ENCODE results near the gene GRPEL2. TPM values are rescaled to one million over a fixed set of nuclear protein-coding genes. Genes with fewer than 3 reads are reported as not detected.

The GRPEL2 gene
- total and polyA plus RNA-seq, 2 experiments from 2014 or later: 20.2 to 62.2 TPM

DNA sequence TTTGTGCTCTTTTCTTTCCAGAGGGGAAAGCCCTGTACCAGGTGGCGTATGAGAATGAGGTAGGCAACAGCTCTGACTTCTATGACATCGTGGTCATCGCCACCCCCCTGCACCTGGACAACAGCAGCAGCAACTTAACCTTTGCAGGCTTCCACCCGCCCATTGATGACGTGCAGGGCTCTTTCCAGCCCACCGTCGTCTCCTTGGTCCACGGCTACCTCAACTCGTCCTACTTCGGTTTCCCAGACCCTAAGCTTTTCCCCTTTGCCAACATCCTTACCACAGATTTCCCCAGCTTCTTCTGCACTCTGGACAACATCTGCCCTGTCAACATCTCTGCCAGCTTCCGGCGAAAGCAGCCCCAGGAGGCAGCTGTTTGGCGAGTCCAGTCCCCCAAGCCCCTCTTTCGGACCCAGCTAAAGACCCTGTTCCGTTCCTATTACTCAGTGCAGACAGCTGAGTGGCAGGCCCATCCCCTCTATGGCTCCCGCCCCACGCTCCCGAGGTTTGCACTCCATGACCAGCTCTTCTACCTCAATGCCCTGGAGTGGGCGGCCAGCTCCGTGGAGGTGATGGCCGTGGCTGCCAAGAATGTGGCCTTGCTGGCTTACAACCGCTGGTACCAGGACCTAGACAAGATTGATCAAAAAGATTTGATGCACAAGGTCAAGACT lies 22.8 kb downstream of the GRPEL2 start (continued):
- TF ChIP-seq, protein P1, sequence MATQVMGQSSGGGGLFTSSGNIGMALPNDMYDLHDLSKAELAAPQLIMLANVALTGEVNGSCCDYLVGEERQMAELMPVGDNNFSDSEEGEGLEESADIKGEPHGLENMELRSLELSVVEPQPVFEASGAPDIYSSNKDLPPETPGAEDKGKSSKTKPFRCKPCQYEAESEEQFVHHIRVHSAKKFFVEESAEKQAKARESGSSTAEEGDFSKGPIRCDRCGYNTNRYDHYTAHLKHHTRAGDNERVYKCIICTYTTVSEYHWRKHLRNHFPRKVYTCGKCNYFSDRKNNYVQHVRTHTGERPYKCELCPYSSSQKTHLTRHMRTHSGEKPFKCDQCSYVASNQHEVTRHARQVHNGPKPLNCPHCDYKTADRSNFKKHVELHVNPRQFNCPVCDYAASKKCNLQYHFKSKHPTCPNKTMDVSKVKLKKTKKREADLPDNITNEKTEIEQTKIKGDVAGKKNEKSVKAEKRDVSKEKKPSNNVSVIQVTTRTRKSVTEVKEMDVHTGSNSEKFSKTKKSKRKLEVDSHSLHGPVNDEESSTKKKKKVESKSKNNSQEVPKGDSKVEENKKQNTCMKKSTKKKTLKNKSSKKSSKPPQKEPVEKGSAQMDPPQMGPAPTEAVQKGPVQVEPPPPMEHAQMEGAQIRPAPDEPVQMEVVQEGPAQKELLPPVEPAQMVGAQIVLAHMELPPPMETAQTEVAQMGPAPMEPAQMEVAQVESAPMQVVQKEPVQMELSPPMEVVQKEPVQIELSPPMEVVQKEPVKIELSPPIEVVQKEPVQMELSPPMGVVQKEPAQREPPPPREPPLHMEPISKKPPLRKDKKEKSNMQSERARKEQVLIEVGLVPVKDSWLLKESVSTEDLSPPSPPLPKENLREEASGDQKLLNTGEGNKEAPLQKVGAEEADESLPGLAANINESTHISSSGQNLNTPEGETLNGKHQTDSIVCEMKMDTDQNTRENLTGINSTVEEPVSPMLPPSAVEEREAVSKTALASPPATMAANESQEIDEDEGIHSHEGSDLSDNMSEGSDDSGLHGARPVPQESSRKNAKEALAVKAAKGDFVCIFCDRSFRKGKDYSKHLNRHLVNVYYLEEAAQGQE (IDR thresholded peaks at IDR 0.05; ENCODE audit: unreplicated experiment): no peak

DNA sequence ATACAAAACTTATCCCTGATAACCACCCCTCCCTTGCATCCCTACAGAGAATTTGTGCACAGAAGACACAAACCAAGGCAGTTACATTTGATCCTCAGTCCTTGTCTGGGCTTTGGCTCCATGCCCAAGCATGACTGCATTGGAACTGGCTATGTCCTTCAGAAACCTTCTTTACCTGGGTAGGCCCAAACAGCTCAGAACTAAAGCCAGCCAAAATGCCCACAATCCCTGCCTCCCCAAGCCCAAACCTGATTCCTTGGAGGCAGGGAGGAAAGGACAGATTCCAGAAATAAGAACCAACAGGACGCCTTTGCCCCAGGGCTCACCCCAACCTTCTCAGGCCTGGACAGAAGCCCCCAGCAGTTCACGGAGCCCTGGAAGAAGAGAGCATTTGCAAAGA lies 25.6 kb downstream of the GRPEL2 start:
- H3K4me3 Mint-ChIP-seq: no peak overlapping the region
- no peaks in the 10 kb centered on the region for H3K9me3 Mint-ChIP-seq
- H4K20me1 ChIP-seq (replicated peaks; ENCODE audit: insufficient read depth): no peaks in the 10 kb centered on the region; the same call in 1 of the 2 replicates
- H3K27ac Mint-ChIP-seq: no peak overlapping the region
- no peaks in the 10 kb centered on the region; the same call in 1 of the 2 replicates for H3K9me2 ChIP-seq (ENCODE audit: insufficient read depth)
- H3K79me2 ChIP-seq (replicated peaks; ENCODE audit: insufficient read depth): no peaks in the 10 kb centered on the region
- no peak overlapping the region for H3K4me2 ChIP-seq
- no peak overlapping the region for H3K4me3 ChIP-seq
- H3K4me1 ChIP-seq (ENCODE audit: insufficient read depth): peaks cover 3% of the 10 kb centered on the region; the same call in 1 of the 2 replicates
- H3K27me3 Mint-ChIP-seq (ENCODE audit: insufficient read depth, low read depth, poor library complexity): peaks cover 9% of the 10 kb centered on the region
- DNase-seq (ENCODE audit: low spot score): no peak
- H3K36me3 Mint-ChIP-seq (ENCODE audit: low read depth): peaks cover 4% of the 10 kb centered on the region; the same call in 2 of the 3 replicates
- H3F3A ChIP-seq (replicated peaks; ENCODE audit: low read depth): no peaks in the 10 kb centered on the region
- H3K27ac ChIP-seq (ENCODE audit: low read depth): no peak overlapping the region
- H3K27me3 ChIP-seq (ENCODE audit: insufficient read depth): no peaks in the 10 kb centered on the region
- peaks cover 26% of the 10 kb centered on the region for H3K4me1 Mint-ChIP-seq
- no peaks in the 10 kb centered on the region for H3K36me3 ChIP-seq (ENCODE audit: insufficient read depth)
- no peak for ATAC-seq
- peak overlapping the region; percentile 45; the same call in 1 of the 2 replicates for H2AFZ ChIP-seq
- TF ChIP-seq ZNF114 (CRISPR knock-in tag; IDR thresholded peaks at IDR 0.05): no peak
- no peak for TF ChIP-seq JUNB (IDR thresholded peaks at IDR 0.05; ENCODE audit: unreplicated experiment)
- TF ChIP-seq ZNF331 (CRISPR knock-in tag; IDR thresholded peaks at IDR 0.05; ENCODE audit: low read depth): no peak
- no peak for TF ChIP-seq NANOG (IDR thresholded peaks at IDR 0.05; ENCODE audit: borderline replicate concordance)
- TF ChIP-seq, protein P1 (IDR thresholded peaks at IDR 0.05; ENCODE audit: unreplicated experiment): no peak
- no peak for TF ChIP-seq EZH2phosphoT487 (IDR thresholded peaks at IDR 0.05; ENCODE audit: unreplicated experiment)
- TF ChIP-seq, protein P2, sequence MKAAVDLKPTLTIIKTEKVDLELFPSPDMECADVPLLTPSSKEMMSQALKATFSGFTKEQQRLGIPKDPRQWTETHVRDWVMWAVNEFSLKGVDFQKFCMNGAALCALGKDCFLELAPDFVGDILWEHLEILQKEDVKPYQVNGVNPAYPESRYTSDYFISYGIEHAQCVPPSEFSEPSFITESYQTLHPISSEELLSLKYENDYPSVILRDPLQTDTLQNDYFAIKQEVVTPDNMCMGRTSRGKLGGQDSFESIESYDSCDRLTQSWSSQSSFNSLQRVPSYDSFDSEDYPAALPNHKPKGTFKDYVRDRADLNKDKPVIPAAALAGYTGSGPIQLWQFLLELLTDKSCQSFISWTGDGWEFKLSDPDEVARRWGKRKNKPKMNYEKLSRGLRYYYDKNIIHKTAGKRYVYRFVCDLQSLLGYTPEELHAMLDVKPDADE (IDR thresholded peaks at IDR 0.05): no peak
- TF ChIP-seq, protein P3, sequence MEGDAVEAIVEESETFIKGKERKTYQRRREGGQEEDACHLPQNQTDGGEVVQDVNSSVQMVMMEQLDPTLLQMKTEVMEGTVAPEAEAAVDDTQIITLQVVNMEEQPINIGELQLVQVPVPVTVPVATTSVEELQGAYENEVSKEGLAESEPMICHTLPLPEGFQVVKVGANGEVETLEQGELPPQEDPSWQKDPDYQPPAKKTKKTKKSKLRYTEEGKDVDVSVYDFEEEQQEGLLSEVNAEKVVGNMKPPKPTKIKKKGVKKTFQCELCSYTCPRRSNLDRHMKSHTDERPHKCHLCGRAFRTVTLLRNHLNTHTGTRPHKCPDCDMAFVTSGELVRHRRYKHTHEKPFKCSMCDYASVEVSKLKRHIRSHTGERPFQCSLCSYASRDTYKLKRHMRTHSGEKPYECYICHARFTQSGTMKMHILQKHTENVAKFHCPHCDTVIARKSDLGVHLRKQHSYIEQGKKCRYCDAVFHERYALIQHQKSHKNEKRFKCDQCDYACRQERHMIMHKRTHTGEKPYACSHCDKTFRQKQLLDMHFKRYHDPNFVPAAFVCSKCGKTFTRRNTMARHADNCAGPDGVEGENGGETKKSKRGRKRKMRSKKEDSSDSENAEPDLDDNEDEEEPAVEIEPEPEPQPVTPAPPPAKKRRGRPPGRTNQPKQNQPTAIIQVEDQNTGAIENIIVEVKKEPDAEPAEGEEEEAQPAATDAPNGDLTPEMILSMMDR (conservative IDR thresholded peaks at IDR 0.05; ENCODE audit: low read depth in 2 of 2): no peak
- TF ChIP-seq STAT1 (IDR thresholded peaks at IDR 0.05; ENCODE audit: unreplicated experiment): no peak
- no peak for TF ChIP-seq POLR2AphosphoS5 (IDR thresholded peaks at IDR 0.05; ENCODE audit: low read depth)
- TF ChIP-seq EZH2 (IDR thresholded peaks at IDR 0.05; ENCODE audit: low read depth, unreplicated experiment): no peak
- no peak for TF ChIP-seq CREB1 (CRISPR knock-in tag; IDR thresholded peaks at IDR 0.05; ENCODE audit: low read depth)
